Kidney (tissue), 14 donors: ENCODE data around the gene DLX6. TPM values are rescaled to one million over a fixed set of nuclear protein-coding genes. Genes with fewer than 3 reads are reported as not detected.

Experiments
- DNase-seq, 5 donors: peaks; one replicate each; pipeline ENCODE4 v3.0.0-alpha.2; 2013 to 2020
- FAIRE-seq: peaks from 2 replicates; lab custom pipeline; 2012; peaks lifted over from hg19 to GRCh38; lab: Jason Lieb, UNC
- H3K27ac ChIP-seq, 2 donors: one replicate each; pipeline ENCODE4 v1.7.0; 2013; ENCODE audit warnings: low read depth in 2 of 2, low read length in 2 of 2, inconsistent platforms in 1 of 2
- H3K27me3 ChIP-seq: one replicate; pipeline ENCODE4 v1.7.1; 2013; ENCODE audit warnings: low read length, inconsistent platforms; ENCODE audit not compliant: control insufficient read depth, insufficient read depth
- H3K36me3 ChIP-seq, 3 donors: one replicate each; pipeline versions ENCODE4 v1.7.0 to v1.7.1; 2013; ENCODE audit warnings: low read length in 3 of 3, control low read depth in 1 of 3, inconsistent platforms in 1 of 3; ENCODE audit not compliant: insufficient read depth in 3 of 3, control insufficient read depth in 2 of 3
- H3K4me1 ChIP-seq, 3 donors: one replicate each; pipeline versions ENCODE4 v1.7.0 to v1.7.1; 2013; ENCODE audit warnings: low read length in 3 of 3, inconsistent platforms in 1 of 3, low read depth in 1 of 3; ENCODE audit not compliant: control insufficient read depth in 2 of 3, insufficient read depth in 2 of 3
- H3K4me3 ChIP-seq, 3 donors: one replicate each; pipeline versions ENCODE4 v1.7.0 to v1.8.1; 2013; ENCODE audit warnings: low read length in 3 of 3, control low read depth in 1 of 3, inconsistent platforms in 1 of 3
- H3K9ac ChIP-seq, 3 donors: one replicate each; pipeline versions ENCODE4 v1.7.0 to v1.7.1; 2013; ENCODE audit warnings: low read length in 3 of 3, control low read depth in 1 of 3, inconsistent platforms in 1 of 3
- H3K9me3 ChIP-seq, 3 donors: one replicate each; pipeline versions ENCODE4 v1.7.0 to v1.7.1; 2013; ENCODE audit warnings: low read length in 3 of 3, control low read depth in 1 of 3, inconsistent platforms in 1 of 3; ENCODE audit not compliant: control insufficient read depth in 2 of 3, insufficient read depth in 1 of 3
- intact Hi-C: fragments of 100-400 bp; cut with DNase I; formaldehyde crosslinking; loops from one replicate; pipeline ENCODE4 v1.11.1; 2022
- polyA plus RNA-seq: library from polyadenylated mRNA; stranded (reverse); fragments of 350-450 nt; fragmentation: Illumina TruSeq; extraction: RNeasy Lipid Tissue Mini Kit (QIAGEN cat#74804); gene quantifications from one replicate; pipeline ENCODE4 v1.2.3, GENCODE V29; 2014; ENCODE audit warnings: low read depth, low replicate concordance; ENCODE audit not compliant: insufficient read depth
- total RNA-seq: library from RNA; stranded (reverse); fragmentation: NEBNext Ultra II Directional; extraction: Animal tissue kit (Norgen Biotek cat#: 25700); gene quantifications from one replicate; pipeline ENCODE4 v1.2.1, GENCODE V29; 2021
- TF ChIP-seq, protein P1 (sequence below): IDR thresholded peaks from 3 replicates; pipeline ENCODE4 v1.5.1; 2012; ENCODE audit warnings: mild to moderate bottlenecking, moderate library complexity, borderline replicate concordance; ENCODE audit not compliant: insufficient read depth; ENCODE audit errors: extremely low read depth
- donor health status: control.
- donor health status: control.
- donor health status: control.
- donor health status: control.
- donor health status: control.
- donor health status: DM: yes; HTN: yes; CAD: no.
- donor health status: Normal renal cell carcinoma (clear cell type).

Gene DLX6
- total and polyA plus RNA-seq, 2 donors from 2014 or later, result 0.13 TPM; not detected in 1

DNA sequence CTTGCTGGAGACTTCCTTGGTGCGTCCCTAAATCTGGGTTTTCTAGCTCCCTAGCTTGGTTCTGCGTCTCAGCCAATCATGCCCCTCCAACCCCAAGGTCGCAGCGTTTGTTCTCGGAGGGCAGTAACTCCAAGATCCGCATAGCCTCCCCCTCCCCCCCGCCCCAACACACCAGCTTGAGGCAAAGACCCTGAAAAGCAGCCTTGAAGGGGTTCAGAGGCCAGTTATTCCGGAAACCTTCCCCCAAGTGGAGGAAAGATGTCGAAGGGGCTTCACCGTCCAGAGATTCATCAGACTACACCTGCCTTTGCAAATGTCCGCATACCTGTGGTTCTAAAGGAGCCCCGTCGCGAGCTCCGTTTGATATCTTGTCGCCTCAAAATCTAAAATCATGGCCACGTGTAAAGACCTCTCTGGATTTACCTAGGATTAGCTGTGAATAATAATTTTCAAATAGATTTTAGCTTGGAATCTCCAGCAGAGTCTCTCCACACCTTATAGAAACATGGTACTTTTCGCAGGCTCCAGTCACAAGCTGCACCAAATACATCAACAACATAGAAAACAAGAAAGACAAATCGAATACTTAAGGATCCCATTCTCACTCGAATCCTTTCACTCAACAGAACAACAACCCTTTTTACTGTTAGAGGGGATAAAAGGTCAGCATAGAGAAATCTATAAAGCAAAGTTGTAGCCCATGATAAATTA is 7.9 kb downstream of the DLX6 start:
- Histone ChIP-seq H3K27ac (no peak overlapping the region), H3K36me3 (no peaks in the 10 kb centered on the region), H3K9me3 (no peaks in the 10 kb centered on the region), H3K27me3 (peaks cover 95% of the 10 kb centered on the region), H3K4me1 (peaks cover 0 to 3% (median 0%) of the 10 kb centered on the region in 3 donors), H3K4me3 (no peak overlapping the region), H3K9ac (no peak overlapping the region)
- FAIRE-seq, result no peak
- TF ChIP-seq, protein P1, sequence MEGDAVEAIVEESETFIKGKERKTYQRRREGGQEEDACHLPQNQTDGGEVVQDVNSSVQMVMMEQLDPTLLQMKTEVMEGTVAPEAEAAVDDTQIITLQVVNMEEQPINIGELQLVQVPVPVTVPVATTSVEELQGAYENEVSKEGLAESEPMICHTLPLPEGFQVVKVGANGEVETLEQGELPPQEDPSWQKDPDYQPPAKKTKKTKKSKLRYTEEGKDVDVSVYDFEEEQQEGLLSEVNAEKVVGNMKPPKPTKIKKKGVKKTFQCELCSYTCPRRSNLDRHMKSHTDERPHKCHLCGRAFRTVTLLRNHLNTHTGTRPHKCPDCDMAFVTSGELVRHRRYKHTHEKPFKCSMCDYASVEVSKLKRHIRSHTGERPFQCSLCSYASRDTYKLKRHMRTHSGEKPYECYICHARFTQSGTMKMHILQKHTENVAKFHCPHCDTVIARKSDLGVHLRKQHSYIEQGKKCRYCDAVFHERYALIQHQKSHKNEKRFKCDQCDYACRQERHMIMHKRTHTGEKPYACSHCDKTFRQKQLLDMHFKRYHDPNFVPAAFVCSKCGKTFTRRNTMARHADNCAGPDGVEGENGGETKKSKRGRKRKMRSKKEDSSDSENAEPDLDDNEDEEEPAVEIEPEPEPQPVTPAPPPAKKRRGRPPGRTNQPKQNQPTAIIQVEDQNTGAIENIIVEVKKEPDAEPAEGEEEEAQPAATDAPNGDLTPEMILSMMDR, result no peak
- intact Hi-C loops, result no loop called here
- DNase-seq, result peak in 1 of 5 donors; percentile 36

DNA sequence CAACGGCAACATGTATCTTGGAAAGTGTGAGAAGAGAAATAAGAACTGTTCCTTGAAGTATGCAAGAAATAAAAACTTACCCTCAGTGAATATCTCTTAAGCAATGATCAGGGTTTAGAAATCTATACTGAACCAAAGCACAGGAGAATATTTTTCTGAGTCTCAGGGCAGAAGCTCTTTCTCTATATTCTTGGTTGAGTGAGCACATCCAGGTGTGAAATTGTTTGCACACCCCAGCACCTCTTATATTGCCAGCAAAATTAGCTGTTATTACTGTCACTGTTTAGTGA is 8.4 kb downstream of the DLX6 start:
- Histone ChIP-seq H3K4me1 (peaks cover 0 to 3% (median 0%) of the 10 kb centered on the region in 3 donors), H3K27me3 (peaks cover 91% of the 10 kb centered on the region), H3K9ac (no peak overlapping the region), H3K27ac (no peak overlapping the region), H3K4me3 (no peak overlapping the region), H3K9me3 (no peaks in the 10 kb centered on the region), H3K36me3 (no peaks in the 10 kb centered on the region)
- intact Hi-C loops, result no loop called here
- DNase-seq (no peak), FAIRE-seq (no peak)
- TF ChIP-seq, protein P1, result no peak

DNA sequence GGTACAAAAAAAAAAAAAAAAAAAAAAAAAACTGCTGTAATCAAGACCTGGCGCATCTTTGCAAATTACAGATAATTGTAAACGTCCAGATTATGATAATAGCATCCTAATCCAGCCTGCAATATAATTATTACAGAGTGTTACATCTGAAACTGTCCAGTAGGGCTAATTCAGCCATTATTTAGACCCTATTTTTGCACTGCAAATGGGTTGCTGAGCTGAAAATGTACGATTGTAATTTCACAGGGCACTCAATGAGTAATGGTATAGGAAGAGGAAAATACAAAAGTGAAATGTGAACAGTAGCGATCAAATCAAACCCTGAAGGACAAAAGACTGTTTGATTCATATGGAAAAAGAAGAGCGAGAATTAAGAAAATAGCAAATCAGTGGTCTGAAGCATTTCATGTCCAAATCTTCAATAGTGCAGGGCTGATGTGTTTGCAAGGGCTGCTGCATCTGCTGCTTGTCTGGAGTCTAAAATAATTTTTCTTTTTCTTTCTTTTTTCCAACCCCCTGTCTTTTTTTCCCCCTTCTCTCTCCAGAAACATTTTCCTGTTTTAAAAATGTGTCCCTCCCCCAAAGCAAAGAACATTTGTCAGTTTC is 8.9 kb downstream of the DLX6 start:
- H3K4me3 ChIP-seq, result no peak overlapping the region
- peaks cover 0 to 3% (median 0%) of the 10 kb centered on the region in 3 donors for H3K4me1 ChIP-seq
- no peak for FAIRE-seq
- H3K27ac ChIP-seq, result no peak overlapping the region
- TF ChIP-seq, protein P1, result no peak
- no peaks in the 10 kb centered on the region for H3K9me3 ChIP-seq
- no peaks in the 10 kb centered on the region for H3K36me3 ChIP-seq
- DNase-seq, result peak in 1 of 5 donors; percentile 20
- intact Hi-C loops, result no loop called here
- H3K27me3 ChIP-seq, result peaks cover 91% of the 10 kb centered on the region
- no peak overlapping the region for H3K9ac ChIP-seq
